ENCODE data around the gene GNB1L. TPM values are rescaled to one million over a fixed set of nuclear protein-coding genes. Genes with fewer than 3 reads are reported as not detected.

The GNB1L gene
- total RNA-seq, 1 experiment from 2014 or later = 15.8 TPM

- DNase-seq = no peak
- Histone ChIP-seq H3K36me3 (ENCODE audit: control insufficient read depth, insufficient read depth, low read length) (no peaks in the 10 kb centered on the region), H3K27me3 (replicated peaks; ENCODE audit: control insufficient read depth, insufficient read depth, low read length) (no peaks in the 10 kb centered on the region), H3K4me1 (no peaks in the 10 kb centered on the region), H3K9me3 (no peaks in the 10 kb centered on the region), H3K4me3 (ENCODE audit: low read depth, low read length) (no peak overlapping the region)
- Mint-ChIP-seq H3K27ac (ENCODE audit: unreplicated experiment) (no peak overlapping the region), H3K27me3 (ENCODE audit: insufficient read depth, unreplicated experiment) (peaks cover 3% of the 10 kb centered on the region), H3K9me3 (ENCODE audit: unreplicated experiment) (no peaks in the 10 kb centered on the region), H3K4me1 (ENCODE audit: low read depth, unreplicated experiment) (no peaks in the 10 kb centered on the region), H3K4me3 (ENCODE audit: unreplicated experiment) (no peak overlapping the region), H3K36me3 (ENCODE audit: insufficient read depth, unreplicated experiment) (no peaks in the 10 kb centered on the region)
- ChIA-PET CTCF (no interaction called here), POLR2A (no interaction called here)
- no peak for TF ChIP-seq CTCF (IDR thresholded peaks at IDR 0.05; ENCODE audit: insufficient read depth in 1 of 2, low read depth in 1 of 2, low read length in 1 of 2, severe bottlenecking in 1 of 2, unreplicated experiment in 1 of 2)
- no TSS peak for BruUV-seq (replicated peaks)
- intact Hi-C loops (cut with micrococcal nuclease; ENCODE audit: unreplicated experiment) = no loop called here
Measured at GRCh38 chr22:19775496-19776325, 79.0 kb downstream of the GNB1L start.

GRCh38 chr22:19774628-19775027 lies 80.0 kb downstream of the GNB1L start:
- Mint-ChIP-seq H3K4me3 (ENCODE audit: unreplicated experiment) (no peak overlapping the region), H3K9me3 (ENCODE audit: unreplicated experiment) (no peaks in the 10 kb centered on the region), H3K4me1 (ENCODE audit: low read depth, unreplicated experiment) (no peaks in the 10 kb centered on the region), H3K36me3 (ENCODE audit: insufficient read depth, unreplicated experiment) (no peaks in the 10 kb centered on the region), H3K27ac (ENCODE audit: unreplicated experiment) (no peak overlapping the region), H3K27me3 (ENCODE audit: insufficient read depth, unreplicated experiment) (peaks cover 3% of the 10 kb centered on the region)
- POLR2A ChIA-PET = no interaction called here
- TF ChIP-seq CTCF (IDR thresholded peaks at IDR 0.05; ENCODE audit: insufficient read depth in 1 of 2, low read depth in 1 of 2, low read length in 1 of 2, severe bottlenecking in 1 of 2, unreplicated experiment in 1 of 2) = no peak
- intact Hi-C loops (cut with micrococcal nuclease; ENCODE audit: unreplicated experiment) = no loop called here
- H3K9me3 ChIP-seq = no peaks in the 10 kb centered on the region
- H3K27me3 ChIP-seq (replicated peaks; ENCODE audit: control insufficient read depth, insufficient read depth, low read length) = no peaks in the 10 kb centered on the region
- CTCF ChIA-PET = no interaction called here
- no peaks in the 10 kb centered on the region for H3K4me1 ChIP-seq
- BruUV-seq (replicated peaks) = no TSS peak
- no peaks in the 10 kb centered on the region for H3K36me3 ChIP-seq (ENCODE audit: control insufficient read depth, insufficient read depth, low read length)
- no peak for DNase-seq
- H3K4me3 ChIP-seq (ENCODE audit: low read depth, low read length) = no peak overlapping the region

- no peak overlapping the region for H3K27ac Mint-ChIP-seq (ENCODE audit: unreplicated experiment)
- intact Hi-C loops (cut with micrococcal nuclease; ENCODE audit: unreplicated experiment) = no loop called here
- DNase-seq = no peak
- ChIA-PET POLR2A (no interaction called here), CTCF (interaction anchor here (1.0 to 1.7 kb wide), 3 partner anchors 27 to 137 kb away, joined by 4 to 7 read pairs (median 5); no protein-coding TSS in a partner anchor)
- Histone ChIP-seq H3K4me1 (no peaks in the 10 kb centered on the region), H3K4me3 (ENCODE audit: low read depth, low read length) (no peak overlapping the region), H3K36me3 (ENCODE audit: control insufficient read depth, insufficient read depth, low read length) (no peaks in the 10 kb centered on the region), H3K27me3 (replicated peaks; ENCODE audit: control insufficient read depth, insufficient read depth, low read length) (no peaks in the 10 kb centered on the region), H3K9me3 (no peaks in the 10 kb centered on the region)
- H3K9me3 Mint-ChIP-seq (ENCODE audit: unreplicated experiment) = no peaks in the 10 kb centered on the region
- no peak for TF ChIP-seq CTCF (IDR thresholded peaks at IDR 0.05; ENCODE audit: insufficient read depth in 1 of 2, low read depth in 1 of 2, low read length in 1 of 2, severe bottlenecking in 1 of 2, unreplicated experiment in 1 of 2)
- peaks cover 3% of the 10 kb centered on the region for H3K27me3 Mint-ChIP-seq (ENCODE audit: insufficient read depth, unreplicated experiment)
- no peaks in the 10 kb centered on the region for H3K4me1 Mint-ChIP-seq (ENCODE audit: low read depth, unreplicated experiment)
- no peaks in the 10 kb centered on the region for H3K36me3 Mint-ChIP-seq (ENCODE audit: insufficient read depth, unreplicated experiment)
- H3K4me3 Mint-ChIP-seq (ENCODE audit: unreplicated experiment) = no peak overlapping the region
- BruUV-seq (replicated peaks) = no TSS peak
Measured at GRCh38 chr22:19773470-19774040, 81.1 kb downstream of the GNB1L start.
